ENCODE data around the gene HOXA3. TPM values are rescaled to one million over a fixed set of nuclear protein-coding genes. Genes with fewer than 3 reads are reported as not detected.
A peak's percentile ranks its signal among the peaks of the same experiment; 100 is the strongest.

HOXA3 gene
- total and polyA plus RNA-seq, 2 of the 13 experiments (the other 11 are each of a cell fraction or from before 2014, with no cell fraction given) = 2.9 to 4.6 TPM

- intact Hi-C loops (cut with micrococcal nuclease; ENCODE audit: unreplicated experiment) = loop anchor here (5.0 kb wide), 1 partner anchor 766 kb away; no protein-coding TSS in a partner anchor
- in situ Hi-C loops (cut with HindIII; ENCODE audit: extremely low pct_ligation_motif_present, low pct_unique_long_range_greater_than_20kb) = no loop called here
- Histone ChIP-seq H3K4me3 (replicated peaks in 1 of 3; ENCODE audit: insufficient read depth in 1 of 3, low read depth in 2 of 3, low read length in 3 of 3) (peak within 1 kb of the TSS; percentile 70 to 79 (median 76)), H3K79me2 (ENCODE audit: insufficient read depth, low read length) (no peaks in the 10 kb centered on the region), H3K4me1 (ENCODE audit: insufficient read depth, low read length) (peaks cover 12% of the 10 kb centered on the region), H3K9me3 (ENCODE audit: low read length) (no peaks in the 10 kb centered on the region), H3K4me2 (ENCODE audit: low read depth, low read length) (peak within 1 kb of the TSS; percentile 70), H2AFZ (ENCODE audit: low read length) (peak within 1 kb of the TSS; percentile 67), H3K9ac (ENCODE audit: insufficient read depth, low read depth, low read length) (peak within 1 kb of the TSS; percentile 67), H3K36me3 (replicated peaks in 1 of 2; ENCODE audit: control insufficient read depth in 1 of 2, insufficient read depth in 2 of 2, low read length in 2 of 2) (no peaks in the 10 kb centered on the region; a peak in 2 of 5 replicates), H3K27ac (ENCODE audit: extremely low read length, insufficient read depth, low read length) (peak within 1 kb of the TSS; percentile 60), H3K27me3 (ENCODE audit: control insufficient read depth in 1 of 2, insufficient read depth in 2 of 2, low read length in 2 of 2) (no peaks in the 10 kb centered on the region), H4K20me1 (ENCODE audit: insufficient read depth, low read length) (no peaks in the 10 kb centered on the region)
- CTCF ChIA-PET (ENCODE audit: low intra/inter-chr PET ratio, low total read pairs) = interaction anchor here (1.3 to 1.8 kb wide), 3 partner anchors 290 to 457 kb away, joined by 4 to 14 read pairs (median 9); no protein-coding TSS in a partner anchor
- DNase-seq (ENCODE audit: low spot score) (peak; percentile 90), ATAC-seq (peak; percentile 74), FAIRE-seq (peak; percentile 80)
- POLR2A ChIA-PET = interaction anchor here (1.0 to 2.7 kb wide), 7 partner anchors 12 to 456 kb away, joined by 3 to 13 read pairs (median 4); partner anchors contain the start of genes HOXA4 and SKAP2
- 69% methylated on average over 43 of the region's 86 CpGs for WGBS (ENCODE audit: low lambda C conversion rate)
- BruUV-seq (replicated peaks) = TSS peak; percentile 64
- TF ChIP-seq SKI (IDR thresholded peaks at IDR 0.05; ENCODE audit: partially characterized antibody) (peak; percentile 14), ARID4A (CRISPR knock-in tag; IDR thresholded peaks at IDR 0.05; ENCODE audit: borderline replicate concordance) (peak; percentile 52; the same call in 1 of the 2 replicates), RARA (CRISPR knock-in tag; IDR thresholded peaks at IDR 0.05) (peak; percentile 54; the same call in 1 of the 2 replicates), ZFP91 (CRISPR knock-in tag; IDR thresholded peaks at IDR 0.05; ENCODE audit: borderline replicate concordance) (0 out of 2 replicates have a peak, but pooled peaks have one; percentile 45), XRCC5 (optimal IDR thresholded peaks at IDR 0.05; ENCODE audit: low read length) (peak; percentile 55), PRDM10 (CRISPR knock-in tag; IDR thresholded peaks at IDR 0.05; ENCODE audit: low read depth) (peak; percentile 1; the same call in 1 of the 2 replicates), KAT2B (IDR thresholded peaks at IDR 0.05; ENCODE audit: borderline replicate concordance, low read depth, low read length) (no peak), STAG1 (CRISPR knock-in tag; IDR thresholded peaks at IDR 0.05) (peak; percentile 92)
Measured at GRCh38 chr7:27143023-27143949, 9.1 kb downstream of the HOXA3 start, which contains the start of gene HOXA5. Gene HOXA5 (minus strand): TSS chr7:27143681. CDS start chr7:27143607, 74 bp downstream.

Data from HepG2 (cell line).